H1 (cell line): ENCODE results near the gene STEAP1. TPM values are rescaled to one million over a fixed set of nuclear protein-coding genes. Genes with fewer than 3 reads are reported as not detected.
"Not testable (repeated sequence)": the region's sequence is repeated elsewhere in the genome, so short reads cannot be mapped to it uniquely, and the experiment has no call there.

Experiments
- CTCF ChIA-PET: fragments of 300-600 bp; sonication (Branson Sonifier 250); formaldehyde crosslinking; loops from one replicate; lab custom pipeline; 2021; ENCODE audit not compliant: partially characterized antibody; lab: Charles Lee
- POLR2A ChIA-PET: fragments of 300-600 bp; sonication (Branson Sonifier 250); formaldehyde crosslinking; loops from one replicate; lab custom pipeline; 2021; ENCODE audit warnings: inconsistent platforms; ENCODE audit not compliant: partially characterized antibody; lab: Charles Lee
- DNase-seq, 2 experiments: peaks; one replicate each; pipeline versions ENCODE4 v3.0.0 to v3.0.0-alpha.2; 2010 to 2022; ENCODE audit warnings: low spot score in 2 of 2, low read depth in 1 of 2, mixed read lengths in 1 of 2
- FAIRE-seq: peaks from 2 replicates; lab custom pipeline; 2011; peaks lifted over from hg19 to GRCh38; lab: Jason Lieb, UNC
- H2AFZ ChIP-seq: 2 replicates; pipeline ENCODE4 v1.8.1; 2012; ENCODE audit warnings: low read length, inconsistent platforms
- H2AK5ac ChIP-seq: 2 replicates; pipeline ENCODE4 v1.6.1; 2013; ENCODE audit warnings: low read depth, low read length
- H2BK120ac ChIP-seq: replicated peaks from 2 replicates; pipeline ENCODE3; 2013; ENCODE audit warnings: low read depth, low read length, inconsistent platforms
- H2BK12ac ChIP-seq: 2 replicates; pipeline ENCODE4 v1.6.1; 2013; ENCODE audit warnings: low read depth, low read length
- H2BK15ac ChIP-seq: 2 replicates; pipeline ENCODE4 v1.6.1; 2013; ENCODE audit warnings: low read length
- H2BK20ac ChIP-seq: 2 replicates; pipeline ENCODE4 v1.6.1; 2013; ENCODE audit warnings: low read length
- H2BK5ac ChIP-seq: 2 replicates; pipeline ENCODE4 v1.6.1; 2013; ENCODE audit warnings: low read depth, low read length
- H3K14ac ChIP-seq: 2 replicates; pipeline ENCODE4 v1.6.1; 2013; ENCODE audit warnings: inconsistent platforms; ENCODE audit not compliant: insufficient read length
- H3K18ac ChIP-seq: 2 replicates; pipeline ENCODE4 v1.6.1; 2013; ENCODE audit warnings: low read length; ENCODE audit errors: extremely low read depth
- H3K23ac ChIP-seq: 2 replicates; pipeline ENCODE4 v1.6.1; 2013; ENCODE audit warnings: inconsistent platforms; ENCODE audit not compliant: insufficient read length
- H3K23me2 ChIP-seq: 2 replicates; pipeline ENCODE4 v1.6.1; 2013; ENCODE audit warnings: low read depth, low read length
- H3K27ac ChIP-seq: 2 replicates; pipeline ENCODE4 v1.6.1; 2011; ENCODE audit warnings: low read depth, low read length, inconsistent platforms
- H3K27me3 ChIP-seq, 4 experiments: replicated peaks in 1 of 4; 1 replicate in 1 of 4; 2 replicates in 3 of 4; pipeline versions ENCODE4 v1.6.1 to v1.8.1; 2011 to 2013; ENCODE audit warnings: low read length in 3 of 4, mild to moderate bottlenecking in 3 of 4, inconsistent platforms in 2 of 4, mixed read lengths in 2 of 4, moderate library complexity in 1 of 4; ENCODE audit not compliant: control insufficient read depth in 3 of 4, insufficient read depth in 3 of 4; ENCODE audit errors: extremely low read depth in 1 of 4
- H3K36me3 ChIP-seq, 4 experiments: 2 replicates each; pipeline versions ENCODE4 v1.6.1 to v1.8.1; 2011 to 2013; ENCODE audit warnings: mild to moderate bottlenecking in 4 of 4, low read length in 3 of 4, moderate library complexity in 2 of 4, control low read depth in 1 of 4, inconsistent platforms in 1 of 4; ENCODE audit not compliant: insufficient read depth in 4 of 4, control insufficient read depth in 2 of 4
- H3K4ac ChIP-seq: replicated peaks from 2 replicates; pipeline ENCODE3; 2013; ENCODE audit warnings: low read length, low read depth, mixed read lengths, inconsistent platforms; ENCODE audit not compliant: insufficient read length
- H3K4me1 ChIP-seq, 4 experiments: replicated peaks in 1 of 4; 1 replicate in 1 of 4; 2 replicates in 3 of 4; pipeline versions ENCODE4 v1.6.1 to v1.8.1; 2011 to 2013; ENCODE audit warnings: low read length in 3 of 4, inconsistent platforms in 2 of 4, mixed read lengths in 1 of 4; ENCODE audit not compliant: insufficient read depth in 4 of 4, control insufficient read depth in 3 of 4
- H3K4me2 ChIP-seq, 2 experiments: 2 replicates each; pipeline versions ENCODE4 v1.6.1 to v1.8.1; 2011 to 2013; ENCODE audit warnings: low read depth in 2 of 2, low read length in 2 of 2, control low read depth in 1 of 2, inconsistent platforms in 1 of 2, mild to moderate bottlenecking in 1 of 2; ENCODE audit not compliant: insufficient read depth in 1 of 2
- H3K4me3 ChIP-seq, 4 experiments: fragments of 200-600, 300-600 bp in 1 of 4; sonication (generic), shearing (Covaris generic), sonication (Bioruptor Twin) in 1 of 4; 2 replicates each; pipeline versions ENCODE4 v1.5.1 to v1.8.1; 2011 to 2016; ENCODE audit warnings: low read length in 4 of 4, low read depth in 3 of 4, control low read depth in 2 of 4, inconsistent platforms in 2 of 4, mild to moderate bottlenecking in 2 of 4, mixed read lengths in 1 of 4, moderate library complexity in 1 of 4; ENCODE audit not compliant: insufficient read depth in 2 of 4; ENCODE audit errors: extremely low read depth in 1 of 4
- H3K56ac ChIP-seq: replicated peaks from 2 replicates; pipeline ENCODE3; 2013; ENCODE audit warnings: low read depth, mild to moderate bottlenecking, mixed read lengths, low read length, inconsistent platforms; ENCODE audit not compliant: insufficient read length
- H3K79me1 ChIP-seq: 2 replicates; pipeline ENCODE4 v1.6.1; 2013; ENCODE audit warnings: low read depth, low read length, control low read depth
- H3K79me2 ChIP-seq, 2 experiments: 2 replicates each; pipeline versions ENCODE4 v1.6.1 to v1.8.1; 2012 to 2013; ENCODE audit warnings: low read length in 2 of 2, mild to moderate bottlenecking in 2 of 2, inconsistent platforms in 1 of 2; ENCODE audit not compliant: insufficient read depth in 2 of 2, control insufficient read depth in 1 of 2
- H3K9ac ChIP-seq, 4 experiments: replicated peaks in 1 of 4; 1 replicate in 1 of 4; 2 replicates in 3 of 4; pipeline versions ENCODE4 v1.6.1 to v1.8.1; 2011 to 2013; ENCODE audit warnings: low read depth in 3 of 4, low read length in 3 of 4, control low read depth in 2 of 4, mild to moderate bottlenecking in 2 of 4, moderate library complexity in 2 of 4, inconsistent platforms in 1 of 4; ENCODE audit errors: extremely low read depth in 1 of 4
- H3K9me3 ChIP-seq, 2 experiments: 2 replicates each; pipeline versions ENCODE4 v1.6.1 to v1.8.1; 2012 to 2013; ENCODE audit warnings: mild to moderate bottlenecking in 2 of 2, moderate library complexity in 2 of 2, control low read depth in 1 of 2, inconsistent platforms in 1 of 2, low read depth in 1 of 2, low read length in 1 of 2, mixed read lengths in 1 of 2; ENCODE audit not compliant: insufficient read depth in 2 of 2
- H4K20me1 ChIP-seq, 2 experiments: replicated peaks in 1 of 2; 2 replicates each; pipeline versions ENCODE3 to v1.8.1; 2011 to 2013; ENCODE audit warnings: inconsistent platforms in 2 of 2, low read length in 2 of 2, mild to moderate bottlenecking in 1 of 2; ENCODE audit not compliant: insufficient read depth in 2 of 2, control insufficient read depth in 1 of 2
- H4K5ac ChIP-seq: 2 replicates; pipeline ENCODE4 v1.6.1; 2013; ENCODE audit warnings: low read length, low read depth, mixed read lengths, inconsistent platforms; ENCODE audit not compliant: insufficient read length
- H4K8ac ChIP-seq: 2 replicates; pipeline ENCODE4 v1.8.0; 2013; ENCODE audit warnings: mild to moderate bottlenecking, moderate library complexity, low read length, inconsistent platforms; ENCODE audit not compliant: insufficient read depth; ENCODE audit errors: extremely low read depth
- H4K91ac ChIP-seq: replicated peaks from 2 replicates; pipeline ENCODE3; 2013; ENCODE audit warnings: low read length, mixed read lengths, inconsistent platforms; ENCODE audit not compliant: insufficient read length
- BACH1 ChIP-seq: IDR thresholded peaks from 2 replicates; pipeline ENCODE4 v1.6.1; 2012; ENCODE audit warnings: low read length, improper control_type of control experiment
- MAFK ChIP-seq: IDR thresholded peaks from 2 replicates; pipeline ENCODE4 v1.6.1; 2012; ENCODE audit warnings: low read depth, mild to moderate bottlenecking, improper control_type of control experiment, low read length
- WGBS, 2 experiments: shearing (Covaris generic) in 1 of 2; methylation state at CpG; one replicate each; pipeline versions ENCODE4 v1.1.6 to v1.1.7; 2013 to 2015; ENCODE audit warnings: low lambda C conversion rate in 2 of 2, mixed read lengths in 2 of 2, inconsistent platforms in 1 of 2, low coverage in 1 of 2, missing lambda C conversion rate in 1 of 2; ENCODE audit not compliant: insufficient replicate concordance in 2 of 2, insufficient coverage in 1 of 2, insufficient read length in 1 of 2; ENCODE audit errors: extremely low coverage in 1 of 2, missing lambda C conversion rate in 1 of 2; 5-methylcytosine and 5-hydroxymethylcytosine counted together
- polyA plus RNA-seq, 7 experiments: library from polyadenylated mRNA; depleted of rRNA in 3 of 7; stranded (reverse) in 5 of 7; unstranded in 2 of 7; fragments of >200 nt in 5 of 7; fragments of 200-250 nt in 2 of 7; gene quantifications; 1 replicate in 5 of 7; 2 replicates in 1 of 7; 4 replicates in 1 of 7; pipeline versions ENCODE4 v1.2.1 to v1.2.3, GENCODE V29; 2011 to 2013; ENCODE audit warnings: missing spikeins in 2 of 7, mixed read lengths in 2 of 7
- total RNA-seq: library from RNA; stranded (reverse); fragmentation: NEBNext Ultra II Directional; extraction: Animal tissue kit (Norgen Biotek cat#: 25700); gene quantifications from 2 replicates; pipeline ENCODE4 v1.2.1, GENCODE V29; 2021

STEAP1 gene
- total and polyA plus RNA-seq, 2 of the 8 experiments (the other 6 are each of a cell fraction or from before 2014, with no cell fraction given) = 9.2 to 9.5 TPM

DNA sequence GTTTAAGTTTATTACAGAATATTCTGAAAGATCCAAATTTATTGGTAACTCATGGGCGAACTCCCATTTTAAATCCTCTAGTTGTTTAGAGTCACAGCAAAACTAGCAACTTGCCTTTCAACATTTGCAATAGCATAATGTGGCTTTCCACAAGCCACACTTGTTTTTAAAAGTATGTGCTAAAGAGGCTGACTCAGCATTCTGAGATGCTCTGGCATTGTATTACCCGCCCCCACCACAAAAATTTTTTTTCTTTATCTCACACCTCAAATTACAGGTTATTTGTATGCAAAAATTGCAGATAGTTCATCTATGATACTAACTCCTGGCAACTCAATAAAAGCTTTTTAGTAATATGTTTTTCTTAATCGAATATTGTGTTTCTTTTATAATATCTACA is 2.4 kb upstream of the STEAP1 start:
- peak; percentile 86 for TF ChIP-seq MAFK
- 0 out of 2 replicates have a peak, but pooled peaks have one; percentile 17 for TF ChIP-seq BACH1
- H3K4me2 ChIP-seq = not testable (repeated sequence)

More for the DNA sequence above, 2.4 kb upstream of the STEAP1 start:
- H3K14ac ChIP-seq, H3K18ac ChIP-seq, H3K4me3 ChIP-seq, H4K20me1 ChIP-seq, H3K9ac ChIP-seq, H3K36me3 ChIP-seq, H3K4ac ChIP-seq, DNase-seq, H3K4me1 ChIP-seq, H2AFZ ChIP-seq, H3K27ac ChIP-seq, H3K79me1 ChIP-seq, FAIRE-seq, H3K23me2 ChIP-seq, H3K79me2 ChIP-seq, H4K91ac ChIP-seq, H2BK20ac ChIP-seq, H3K27me3 ChIP-seq, H2BK5ac ChIP-seq, H4K5ac ChIP-seq, H2BK12ac ChIP-seq, H3K56ac ChIP-seq, H4K8ac ChIP-seq, H2BK15ac ChIP-seq, H3K9me3 ChIP-seq, POLR2A ChIA-PET, H2AK5ac ChIP-seq, H3K23ac ChIP-seq, H2BK120ac ChIP-seq: not testable (repeated sequence)
- CTCF ChIA-PET = interaction anchor here (0.8 to 1.3 kb wide), 4 partner anchors 95 to 270 kb away, joined by 3 to 4 read pairs (median 4); no protein-coding TSS in a partner anchor
- WGBS, 2 experiments = 51% methylated on average over 3 of the region's 3 CpGs; no CpG with 5 or more reads in 1 of the 2 experiments
